Central memory CD8-positive, alpha-beta T cell (primary cell): ENCODE data around the gene SIRT7.

Experiments
- ATAC-seq: fragments of 150-1000 bp; cut with Tn5 transposase; replicated peaks from 2 replicates; pipeline ENCODE4 v1.10.0; 2022; ENCODE audit warnings: mild to moderate bottlenecking, moderate FRiP score, moderate number of reproducible peaks; ENCODE audit not compliant: poor library complexity, severe bottlenecking; ENCODE audit errors: extremely low read depth
- DNase-seq, 2 donors: peaks; one replicate each; pipeline ENCODE4 v3.0.0; 2021; ENCODE audit warnings: low spot score in 2 of 2
- H3K27ac Mint-ChIP-seq: one replicate; pipeline ENCODE4 v1.8.0; 2022; ENCODE audit warnings: low read depth, mild to moderate bottlenecking, moderate library complexity, mixed read lengths
- H3K27me3 Mint-ChIP-seq: one replicate; pipeline ENCODE4 v1.8.0; 2022; ENCODE audit warnings: mixed read lengths
- H3K36me3 Mint-ChIP-seq: one replicate; pipeline ENCODE4 v1.8.0; 2022; ENCODE audit warnings: mild to moderate bottlenecking, moderate library complexity, mixed read lengths; ENCODE audit not compliant: insufficient read depth
- H3K4me1 Mint-ChIP-seq: one replicate; pipeline ENCODE4 v1.8.0; 2022; ENCODE audit warnings: mixed read lengths
- H3K4me3 Mint-ChIP-seq: one replicate; pipeline ENCODE4 v1.8.0; 2022; ENCODE audit warnings: mild to moderate bottlenecking, moderate library complexity, mixed read lengths
- H3K9me3 Mint-ChIP-seq: one replicate; pipeline ENCODE4 v1.8.0; 2022; ENCODE audit warnings: mixed read lengths

The SIRT7 gene, protein sequence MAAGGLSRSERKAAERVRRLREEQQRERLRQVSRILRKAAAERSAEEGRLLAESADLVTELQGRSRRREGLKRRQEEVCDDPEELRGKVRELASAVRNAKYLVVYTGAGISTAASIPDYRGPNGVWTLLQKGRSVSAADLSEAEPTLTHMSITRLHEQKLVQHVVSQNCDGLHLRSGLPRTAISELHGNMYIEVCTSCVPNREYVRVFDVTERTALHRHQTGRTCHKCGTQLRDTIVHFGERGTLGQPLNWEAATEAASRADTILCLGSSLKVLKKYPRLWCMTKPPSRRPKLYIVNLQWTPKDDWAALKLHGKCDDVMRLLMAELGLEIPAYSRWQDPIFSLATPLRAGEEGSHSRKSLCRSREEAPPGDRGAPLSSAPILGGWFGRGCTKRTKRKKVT

DNA sequence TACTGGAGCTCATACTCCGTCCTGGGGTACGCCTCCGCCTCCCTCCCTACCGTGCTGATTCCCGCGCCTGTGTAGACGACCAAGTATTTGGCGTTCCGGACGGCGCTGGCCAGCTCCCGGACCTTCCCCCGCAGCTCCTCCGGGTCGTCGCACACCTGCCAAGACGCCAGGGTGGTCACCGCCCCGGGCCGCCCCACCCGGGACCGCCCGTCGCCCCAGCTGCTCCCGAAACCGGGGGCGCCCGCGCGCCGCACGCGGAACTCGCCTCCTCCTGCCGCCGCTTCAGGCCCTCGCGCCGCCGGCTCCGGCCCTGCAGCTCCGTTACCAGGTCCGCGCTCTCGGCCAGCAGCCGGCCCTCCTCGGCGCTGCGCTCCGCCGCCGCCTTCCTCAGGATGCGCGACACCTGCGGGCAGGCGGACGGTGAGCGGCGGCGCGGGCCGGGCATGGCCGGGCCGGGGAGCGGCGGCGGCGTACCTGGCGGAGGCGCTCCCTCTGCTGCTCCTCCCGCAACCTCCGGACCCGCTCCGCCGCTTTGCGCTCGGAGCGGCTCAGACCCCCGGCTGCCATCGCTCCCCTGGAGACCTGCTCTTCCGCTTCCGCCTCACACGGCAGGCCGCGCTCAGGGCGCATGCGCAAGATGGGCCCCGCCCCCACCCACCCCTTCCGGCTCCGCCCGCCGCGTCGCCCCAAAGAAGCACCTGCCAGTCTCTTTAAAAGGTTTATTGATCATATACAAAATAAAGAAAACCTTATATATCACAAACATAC is at the start of gene SIRT7:
TSS of gene SIRT7 (minus strand) at position 612 of the 768 bp plus-strand sequence. CDS start at position 567, 45 bp downstream.
- ATAC-seq: peak; percentile 81
- DNase-seq: peak; percentile 60 to 66
- Mint-ChIP-seq H3K4me1 (peaks cover 19% of the 10 kb centered on the region), H3K9me3 (no peaks in the 10 kb centered on the region), H3K36me3 (peaks cover 25% of the 10 kb centered on the region), H3K27me3 (no peaks in the 10 kb centered on the region), H3K27ac (peak within 1 kb of the TSS; percentile 74), H3K4me3 (peak within 1 kb of the TSS; percentile 88)

DNA sequence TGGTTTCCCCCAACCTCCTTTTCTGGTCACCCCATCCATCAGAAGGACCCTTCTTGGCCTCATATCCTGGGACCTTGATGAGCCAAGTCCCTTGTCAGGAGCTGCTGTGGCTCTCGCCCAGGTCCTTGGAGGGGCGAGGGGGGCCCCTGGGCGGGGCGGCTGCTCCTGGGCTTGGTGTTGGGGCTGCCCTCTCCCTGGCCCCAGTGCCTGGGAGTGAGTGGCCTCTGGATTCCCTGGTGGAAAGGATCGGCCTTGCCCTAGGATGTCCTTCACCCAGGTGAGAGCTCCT is 49.2 kb upstream of the SIRT7 start:
- DNase-seq (no peak), ATAC-seq (no peak)
- peaks cover 4% of the 10 kb centered on the region for H3K36me3 Mint-ChIP-seq
- H3K27ac Mint-ChIP-seq: no peak overlapping the region
- H3K4me1 Mint-ChIP-seq: peaks cover 15% of the 10 kb centered on the region
- H3K27me3 Mint-ChIP-seq: peaks cover 28% of the 10 kb centered on the region
- H3K4me3 Mint-ChIP-seq: peak overlapping the region; percentile 55
- H3K9me3 Mint-ChIP-seq: no peaks in the 10 kb centered on the region

DNA sequence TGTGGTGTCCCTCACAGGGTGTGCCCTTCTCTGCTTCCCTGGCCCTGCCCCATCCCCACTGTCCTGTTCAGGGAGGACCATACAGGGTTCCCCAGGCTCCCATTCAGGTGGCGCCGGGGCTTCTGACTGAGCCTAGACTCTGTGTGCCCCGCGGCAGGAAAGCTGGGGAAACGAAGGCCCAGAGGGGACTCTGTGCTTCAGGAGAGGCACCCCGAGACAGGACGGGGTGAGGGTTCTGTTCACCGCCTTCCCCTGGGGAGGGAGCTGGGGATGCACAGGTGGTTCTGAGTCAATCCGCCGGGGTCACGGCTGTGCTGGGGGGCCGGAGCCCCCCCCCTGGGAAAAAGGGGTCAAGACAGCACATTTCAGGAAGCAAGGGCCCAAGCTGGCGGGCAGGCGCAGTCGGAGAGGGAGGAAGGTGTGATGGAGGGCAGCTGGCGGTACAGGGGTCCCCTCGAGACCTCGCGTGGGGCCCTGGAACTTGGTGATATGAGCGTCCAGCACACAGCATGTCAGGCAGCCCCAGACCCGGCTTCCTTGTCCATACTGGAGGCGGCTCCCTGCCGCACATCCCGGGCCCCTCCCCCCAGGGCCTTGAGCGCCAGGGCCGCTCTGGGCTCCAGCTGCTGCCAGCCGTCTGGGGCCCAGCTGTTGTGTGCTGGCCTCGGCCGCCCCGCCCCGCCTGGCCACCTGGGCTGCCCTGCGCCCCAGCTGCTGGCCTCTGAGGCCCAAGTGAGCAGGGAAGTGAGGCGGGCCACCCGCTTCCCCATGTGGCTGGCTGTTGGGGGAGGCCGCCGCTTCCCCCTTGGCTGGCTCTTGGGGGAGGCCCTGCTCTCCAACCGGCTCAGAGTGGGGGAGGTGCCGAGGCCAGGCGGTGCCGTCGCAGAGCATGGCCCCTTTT is 48.6 kb upstream of the SIRT7 start:
- H3K4me3 Mint-ChIP-seq: peak overlapping the region; percentile 13

DNA sequence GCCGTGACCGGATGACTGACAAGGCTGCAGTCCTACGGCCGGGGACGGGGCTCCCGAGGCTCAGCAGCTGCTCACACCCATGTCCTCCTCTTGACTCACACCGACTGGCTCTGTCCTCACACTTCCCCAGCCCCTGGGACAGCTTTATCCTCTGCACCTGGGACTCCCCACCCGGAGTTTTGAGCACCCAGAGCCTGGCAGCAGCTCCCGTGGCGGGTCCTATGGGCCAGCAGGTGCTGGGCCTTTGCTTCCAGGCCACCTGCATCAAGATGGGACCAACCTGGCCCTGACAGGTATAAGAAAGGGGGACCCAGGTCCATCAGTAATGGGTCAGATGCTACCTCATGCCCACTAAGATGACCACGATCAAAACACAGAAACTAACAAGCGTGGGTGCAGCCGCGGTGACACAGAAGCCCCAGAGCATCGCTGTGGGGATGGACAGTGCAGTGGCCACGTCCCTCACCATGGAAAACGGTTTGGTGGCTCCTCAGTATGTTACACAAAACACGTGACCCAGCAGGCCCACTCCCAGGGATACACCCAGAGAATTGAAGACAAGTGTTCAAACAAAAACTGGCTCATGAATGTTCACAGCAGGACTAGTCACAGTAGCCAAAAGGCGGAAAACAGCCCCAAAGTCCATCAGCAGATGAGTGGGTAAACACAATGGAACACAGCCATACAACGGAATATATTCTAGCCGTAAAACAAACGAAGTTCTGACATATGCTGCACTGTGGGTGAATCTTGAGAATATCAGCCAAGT is 46.3 kb upstream of the SIRT7 start:
- ATAC-seq (no peak), DNase-seq (no peak)
- Mint-ChIP-seq H3K27ac (no peak overlapping the region), H3K36me3 (peaks cover 4% of the 10 kb centered on the region), H3K4me1 (peaks cover 15% of the 10 kb centered on the region), H3K9me3 (no peaks in the 10 kb centered on the region), H3K27me3 (peaks cover 30% of the 10 kb centered on the region), H3K4me3 (peak overlapping the region; percentile 53)

More for the DNA sequence above, 48.6 kb upstream of the SIRT7 start:
- H3K4me1 Mint-ChIP-seq: peaks cover 15% of the 10 kb centered on the region
- H3K9me3 Mint-ChIP-seq: no peaks in the 10 kb centered on the region
- peaks cover 30% of the 10 kb centered on the region for H3K27me3 Mint-ChIP-seq
- no peak for ATAC-seq
- H3K36me3 Mint-ChIP-seq: peaks cover 4% of the 10 kb centered on the region
- DNase-seq: no peak
- no peak overlapping the region for H3K27ac Mint-ChIP-seq

DNA sequence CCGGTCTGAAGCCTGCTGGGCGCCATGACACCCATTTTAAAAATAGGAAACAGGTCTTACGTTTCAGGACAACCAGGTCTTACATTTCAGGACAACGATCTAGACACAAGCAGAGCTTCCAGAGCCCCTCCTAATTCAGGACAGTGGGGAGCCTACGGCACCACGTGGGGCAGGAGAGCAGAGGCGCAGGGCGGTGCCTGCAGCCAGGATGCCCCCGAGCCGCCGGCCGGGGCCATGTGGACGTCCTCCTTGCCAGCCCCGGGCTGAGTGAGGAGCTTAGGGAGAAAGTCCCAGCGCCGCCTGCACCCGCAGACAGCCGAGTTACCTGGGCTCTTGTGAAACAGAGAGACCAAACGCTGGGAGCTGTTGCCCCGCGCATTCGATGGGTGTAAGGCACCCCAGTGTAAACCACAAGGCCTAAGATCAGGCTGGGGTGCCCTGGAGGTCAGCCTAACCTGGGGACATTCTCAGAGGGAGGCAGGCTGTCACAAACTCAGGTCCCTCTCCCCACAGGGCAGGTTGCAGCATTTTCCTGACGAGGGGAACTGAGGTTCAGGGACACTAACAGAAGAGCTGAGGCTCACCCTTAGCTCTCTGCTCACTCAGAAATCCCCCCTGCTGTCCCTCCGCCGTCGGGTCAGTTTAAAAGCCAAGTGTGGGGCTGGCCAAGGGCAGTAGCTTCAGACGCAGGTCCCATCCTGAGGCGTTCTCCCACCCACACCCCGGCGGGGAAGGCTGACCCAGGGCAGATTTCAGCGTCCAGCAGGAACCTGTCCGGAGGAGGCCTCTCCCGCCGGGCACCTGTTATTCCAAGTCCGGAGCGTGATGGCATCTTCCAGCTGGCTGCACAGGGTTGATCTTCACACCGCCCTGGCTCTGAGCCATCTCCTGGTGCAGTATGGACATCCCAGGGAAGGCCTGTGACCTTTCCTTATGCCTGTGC is 44.8 kb upstream of the SIRT7 start:
- Mint-ChIP-seq H3K36me3 (peaks cover 2% of the 10 kb centered on the region), H3K4me3 (peak overlapping the region; percentile 27), H3K4me1 (peaks cover 20% of the 10 kb centered on the region), H3K27me3 (peaks cover 44% of the 10 kb centered on the region), H3K27ac (no peak overlapping the region), H3K9me3 (no peaks in the 10 kb centered on the region)
- ATAC-seq (no peak), DNase-seq (no peak)

DNA sequence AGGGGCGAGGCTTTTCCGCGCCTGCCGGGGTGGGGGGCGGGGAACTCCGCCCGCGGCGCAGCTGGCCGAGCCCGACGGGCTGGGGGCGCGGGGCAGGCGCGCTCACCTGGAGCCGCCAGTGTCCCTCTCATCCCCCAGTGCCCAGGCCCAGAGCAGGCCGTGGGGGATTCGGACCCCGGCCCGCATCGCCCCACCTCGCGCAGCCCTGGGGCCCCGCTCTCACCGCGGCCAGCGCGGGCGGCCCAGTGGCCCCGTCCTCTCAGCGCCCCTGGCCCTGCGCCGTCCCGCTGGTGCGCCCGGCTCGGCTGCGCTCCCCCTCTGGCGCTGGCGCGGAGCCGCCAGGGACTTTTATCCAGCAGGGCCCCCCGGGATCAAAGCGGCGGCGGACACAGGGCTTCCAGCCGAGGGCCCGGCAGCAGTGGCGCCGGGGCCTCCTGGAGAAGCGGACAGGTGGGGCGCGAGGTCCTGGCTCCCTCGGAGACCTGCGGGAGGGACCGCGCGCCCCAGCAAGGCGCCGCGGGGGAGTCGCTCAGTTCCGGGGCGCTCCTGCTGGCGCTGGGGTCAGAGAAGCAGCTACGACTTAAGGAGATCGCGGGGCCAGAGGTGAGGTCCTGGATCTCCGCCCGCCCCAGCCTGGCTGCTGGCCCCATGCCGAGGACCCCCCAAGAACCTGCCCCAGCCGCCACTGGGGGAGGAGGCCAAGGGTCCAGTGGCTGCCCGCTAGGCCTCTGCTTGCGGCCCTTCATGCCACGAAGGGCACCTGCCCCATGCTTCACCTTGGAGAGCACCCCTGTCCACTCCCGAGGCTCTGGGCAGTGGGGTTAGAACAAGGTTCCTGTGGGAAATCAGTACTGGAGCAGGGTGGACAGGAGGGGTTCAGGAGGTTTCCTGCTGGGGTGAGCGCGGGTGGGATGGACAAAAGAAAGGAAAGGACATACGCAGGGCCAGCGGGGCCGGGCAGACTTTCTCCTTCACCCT is 43.8 kb upstream of the SIRT7 start:
- Mint-ChIP-seq H3K27me3 (peaks cover 53% of the 10 kb centered on the region), H3K4me1 (peaks cover 20% of the 10 kb centered on the region), H3K27ac (no peak overlapping the region), H3K4me3 (peak overlapping the region; percentile 27), H3K36me3 (peaks cover 2% of the 10 kb centered on the region), H3K9me3 (no peaks in the 10 kb centered on the region)
- ATAC-seq (no peak), DNase-seq (no peak)

DNA sequence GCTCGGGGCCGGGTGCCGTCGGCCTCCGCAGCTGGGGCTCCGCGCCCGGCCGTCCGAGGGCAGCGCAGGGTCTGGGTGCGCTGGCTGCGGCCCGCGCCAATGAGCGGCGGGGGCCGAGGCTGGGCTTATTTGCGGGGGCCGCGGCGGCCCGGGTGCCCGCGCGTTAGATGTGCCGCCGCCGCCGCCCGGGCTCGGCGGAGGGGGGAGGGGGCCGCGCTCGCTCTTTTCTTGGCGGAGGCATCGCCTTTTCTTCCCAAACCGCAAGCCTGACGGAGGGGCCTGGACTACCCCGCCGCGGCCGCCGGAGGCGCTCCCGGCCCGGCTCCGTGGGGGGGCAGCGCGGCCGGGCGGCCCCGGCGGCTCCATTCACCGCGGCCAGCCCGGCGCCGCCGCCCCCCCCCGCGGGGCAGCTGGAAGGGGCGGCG is 43.1 kb upstream of the SIRT7 start, which contains the start of gene NOTUM:
TSS of gene NOTUM (minus strand) at position 101 of the 425 bp plus-strand sequence. CDS start 278 bp downstream, outside the sequence.
- Mint-ChIP-seq H3K27ac (no peak within 1 kb of the TSS), H3K36me3 (peaks cover 2% of the 10 kb centered on the region), H3K4me3 (peak within 1 kb of the TSS; percentile 29), H3K9me3 (no peaks in the 10 kb centered on the region), H3K27me3 (peaks cover 53% of the 10 kb centered on the region), H3K4me1 (peaks cover 20% of the 10 kb centered on the region)
- ATAC-seq: no peak
- DNase-seq: no peak

DNA sequence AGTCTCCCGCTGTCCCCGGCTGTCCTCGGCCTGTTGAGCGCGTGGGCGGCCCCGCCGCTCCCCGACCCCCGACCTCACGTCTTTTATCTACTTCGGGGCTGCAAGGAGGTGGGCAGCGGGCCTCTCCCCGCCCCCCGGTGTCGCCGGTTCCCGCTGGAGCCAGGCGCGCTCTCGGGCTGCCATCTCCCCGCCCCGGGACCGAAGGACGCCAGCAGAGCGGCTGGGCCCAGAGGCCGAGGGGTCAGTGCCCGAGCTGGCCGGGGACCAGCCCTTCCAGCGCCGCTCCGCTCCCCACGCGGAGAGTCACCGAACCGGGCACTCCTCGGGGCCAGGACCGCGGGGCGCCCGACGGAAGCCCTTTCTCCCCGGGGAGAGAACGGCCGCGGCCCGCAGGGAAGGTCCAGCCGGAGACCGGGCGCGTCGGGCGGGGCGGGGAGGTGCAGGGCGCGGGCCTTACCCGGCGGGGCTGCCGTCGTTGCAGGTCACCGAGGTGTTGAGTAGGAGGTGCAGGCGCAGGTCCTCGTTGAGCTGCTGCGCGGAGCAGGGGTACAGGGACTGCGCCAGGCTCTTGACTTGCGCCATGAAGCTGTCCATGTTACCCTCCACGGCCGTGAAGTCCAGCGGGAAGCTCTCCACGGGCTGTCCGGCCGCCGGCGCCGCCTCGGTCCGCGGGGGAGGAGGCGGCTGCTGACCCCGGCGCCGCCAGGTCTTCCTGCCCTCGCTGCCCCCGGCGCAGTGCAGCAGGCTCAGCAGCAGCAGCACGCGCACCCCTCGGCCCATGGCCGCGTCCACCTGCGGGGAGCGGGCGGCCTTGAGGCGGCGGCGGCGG is 42.4 kb upstream of the SIRT7 start:
- Mint-ChIP-seq H3K9me3 (no peaks in the 10 kb centered on the region), H3K4me3 (peak overlapping the region; percentile 29), H3K4me1 (peaks cover 20% of the 10 kb centered on the region), H3K36me3 (peaks cover 2% of the 10 kb centered on the region), H3K27ac (no peak overlapping the region), H3K27me3 (peaks cover 53% of the 10 kb centered on the region)
- no peak for DNase-seq
- no peak for ATAC-seq

DNA sequence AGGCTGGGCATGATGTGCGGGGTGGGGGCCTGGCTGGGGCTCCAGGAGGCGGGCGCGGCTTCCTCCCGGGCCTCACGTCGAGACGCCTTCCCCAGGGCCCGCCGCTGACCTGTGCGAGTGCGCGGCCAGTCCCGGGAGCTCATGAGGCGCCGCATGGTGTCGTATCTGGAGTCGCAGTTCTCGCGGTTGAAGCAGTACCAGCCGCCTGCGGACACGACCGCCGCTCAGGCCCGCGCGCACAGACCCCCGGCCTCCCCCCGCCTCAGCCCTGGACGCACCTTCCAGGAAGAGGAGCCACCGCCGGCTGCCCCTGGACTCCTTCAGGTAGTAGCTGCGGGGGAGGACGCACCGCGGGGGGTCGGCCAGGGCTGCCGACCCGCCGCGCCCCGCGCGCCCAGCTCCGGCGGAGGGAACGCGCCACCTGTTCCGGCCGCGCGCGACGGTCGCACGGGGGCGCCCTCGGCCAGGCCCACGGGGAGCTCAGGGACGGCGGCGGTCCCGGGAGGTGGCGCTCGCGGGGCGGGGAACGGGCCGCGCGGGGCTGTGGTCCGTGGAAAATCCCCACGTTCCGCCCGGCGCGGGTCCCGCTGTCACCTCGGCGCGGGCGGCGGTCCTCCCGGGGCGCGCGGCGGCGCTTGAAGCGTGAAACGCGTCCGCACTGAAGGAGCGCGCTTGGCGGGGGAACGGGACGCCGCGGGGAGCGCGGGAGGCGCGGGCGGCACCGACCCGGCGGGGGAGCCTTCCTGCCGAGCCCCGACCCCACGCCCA is 41.6 kb upstream of the SIRT7 start:
- H3K36me3 Mint-ChIP-seq: no peaks in the 10 kb centered on the region
- ATAC-seq (peak; percentile 94), DNase-seq (peak; percentile 62 to 84)
- H3K4me3 Mint-ChIP-seq: peak overlapping the region; percentile 65
- H3K4me1 Mint-ChIP-seq: peaks cover 20% of the 10 kb centered on the region
- no peak overlapping the region for H3K27ac Mint-ChIP-seq
- H3K27me3 Mint-ChIP-seq: peaks cover 48% of the 10 kb centered on the region
- H3K9me3 Mint-ChIP-seq: no peaks in the 10 kb centered on the region
